Glomerular endothelial cell (primary cell): ENCODE data around the gene ETFA. TPM values are rescaled to one million over a fixed set of nuclear protein-coding genes. Genes with fewer than 3 reads are reported as not detected.

Experiments
- DNase-seq: peaks from one replicate; pipeline ENCODE4 v3.0.0-alpha.2; 2011; ENCODE audit warnings: low read depth, low spot score; ENCODE audit errors: extremely low read depth
- total RNA-seq: library from RNA; depleted of rRNA; stranded (reverse); fragments of >200 nt; gene quantifications from 2 replicates; pipeline ENCODE4 v1.2.3, GENCODE V29; 2015

ETFA gene
- total RNA-seq, 1 donor from 2014 or later = 64.1 TPM

DNA sequence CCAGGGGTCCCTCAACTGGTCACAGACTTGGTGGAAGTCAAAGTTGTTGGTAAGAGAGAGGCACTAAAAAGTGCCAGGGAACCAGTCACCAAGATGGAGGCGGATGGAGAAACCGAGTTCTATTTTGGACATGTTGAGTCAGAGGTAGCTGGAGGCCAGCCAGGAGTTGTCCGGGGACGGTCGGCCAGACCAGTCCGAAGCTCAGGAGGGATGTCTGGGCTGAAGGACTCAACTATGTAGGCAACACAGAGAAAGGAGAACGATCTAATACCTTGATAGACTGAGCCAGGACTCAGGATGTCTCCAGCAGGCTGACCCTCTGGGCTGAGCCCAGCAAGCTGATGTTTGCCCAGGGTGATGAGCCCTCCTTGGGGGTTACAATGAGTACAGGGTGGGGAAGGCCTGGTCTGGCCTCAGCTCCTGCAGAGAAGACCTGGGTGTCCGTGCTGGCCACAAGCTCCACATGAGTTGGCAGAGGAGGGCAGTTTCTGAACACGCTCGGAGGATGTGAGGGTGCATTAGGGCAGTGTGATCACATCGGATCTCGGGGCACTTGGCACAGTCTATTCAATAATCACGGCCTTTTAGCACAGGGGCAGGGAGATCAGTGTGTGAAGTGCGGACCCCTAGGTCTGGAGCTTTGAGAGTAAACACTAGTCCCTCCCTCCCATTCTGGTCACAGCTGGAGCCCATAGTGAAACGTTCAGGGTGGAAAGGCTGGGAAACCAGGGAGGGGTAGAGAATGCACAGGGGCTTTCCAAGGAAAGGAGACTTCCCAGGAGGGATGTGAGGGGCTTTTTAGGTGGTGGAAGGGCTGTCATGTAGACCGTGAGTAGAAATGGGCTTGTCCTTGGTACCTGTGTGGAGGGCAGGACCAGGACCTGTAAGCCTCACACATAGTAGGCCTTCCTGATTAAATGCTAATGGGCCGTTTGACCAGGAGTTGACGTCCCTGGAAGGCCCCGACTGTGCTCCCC is 111.9 kb downstream of the ETFA start:
- DNase-seq = no peak

DNA sequence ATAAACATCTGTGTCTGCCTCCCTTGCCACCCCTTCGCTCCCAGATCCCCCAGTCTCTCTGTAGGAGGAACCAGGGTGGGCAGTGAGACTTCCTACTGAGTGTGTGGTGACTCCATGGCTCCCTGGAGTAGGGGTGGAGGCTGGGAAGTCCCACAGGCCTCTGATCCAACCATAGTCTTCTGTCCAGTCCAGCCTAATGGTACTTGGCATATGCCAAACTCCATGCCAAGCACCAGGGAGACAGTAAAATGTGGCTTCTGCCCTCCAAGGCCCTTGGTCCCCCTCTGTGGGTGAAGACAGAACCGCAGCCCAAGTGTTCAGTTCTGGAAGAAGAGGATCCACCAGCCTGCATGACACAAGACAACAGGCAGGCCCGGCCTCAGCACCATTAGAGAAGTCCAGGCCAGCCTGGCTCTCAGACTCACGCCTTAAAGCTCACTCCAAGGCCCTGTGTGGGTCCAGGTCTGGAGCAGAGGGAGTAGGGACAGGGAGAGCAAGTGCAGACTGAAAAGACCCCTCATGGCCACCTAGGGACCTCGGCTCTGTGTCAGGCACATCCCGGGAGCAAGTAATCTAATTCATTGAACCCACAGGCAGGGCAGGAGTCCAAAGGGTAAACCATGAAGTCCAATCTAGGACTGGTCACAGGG is 112.7 kb downstream of the ETFA start:
- no peak for DNase-seq

DNA sequence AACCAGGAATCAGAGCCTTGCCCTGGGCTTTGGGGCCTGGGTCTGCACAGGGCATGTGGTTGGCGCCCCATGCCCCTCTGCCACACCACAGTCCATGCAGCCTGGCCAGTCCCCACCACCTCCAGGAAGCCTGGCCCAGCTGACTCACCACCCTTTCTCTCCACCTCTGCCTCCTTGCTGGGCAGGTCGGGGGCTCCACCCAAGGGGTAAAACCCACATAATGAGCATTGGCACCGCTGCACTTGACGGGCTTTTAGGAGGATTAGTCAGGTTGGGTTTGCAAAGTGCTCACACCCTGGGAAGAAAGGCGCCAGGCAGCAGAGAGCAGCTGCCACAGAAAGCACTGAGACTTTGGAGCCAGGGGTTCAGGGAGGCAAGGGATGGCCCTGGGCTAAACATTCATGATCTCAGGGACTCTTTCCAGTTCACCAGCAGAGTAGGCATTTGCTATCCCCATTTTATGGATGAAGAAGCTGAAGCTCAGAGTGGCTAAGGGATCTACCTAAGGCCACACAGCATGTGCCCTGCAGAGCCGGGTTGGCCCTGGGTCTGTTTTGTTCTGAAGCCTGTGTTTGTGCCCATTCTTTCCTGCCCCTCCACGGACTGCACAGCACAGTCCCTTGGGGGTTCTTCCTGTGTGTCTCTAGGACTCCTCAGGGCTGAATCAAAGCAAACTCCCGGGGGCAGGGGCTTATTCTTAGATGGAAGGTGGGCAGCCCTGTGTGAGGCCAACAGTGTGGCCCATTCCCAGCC is 113.4 kb downstream of the ETFA start:
- DNase-seq = no peak

DNA sequence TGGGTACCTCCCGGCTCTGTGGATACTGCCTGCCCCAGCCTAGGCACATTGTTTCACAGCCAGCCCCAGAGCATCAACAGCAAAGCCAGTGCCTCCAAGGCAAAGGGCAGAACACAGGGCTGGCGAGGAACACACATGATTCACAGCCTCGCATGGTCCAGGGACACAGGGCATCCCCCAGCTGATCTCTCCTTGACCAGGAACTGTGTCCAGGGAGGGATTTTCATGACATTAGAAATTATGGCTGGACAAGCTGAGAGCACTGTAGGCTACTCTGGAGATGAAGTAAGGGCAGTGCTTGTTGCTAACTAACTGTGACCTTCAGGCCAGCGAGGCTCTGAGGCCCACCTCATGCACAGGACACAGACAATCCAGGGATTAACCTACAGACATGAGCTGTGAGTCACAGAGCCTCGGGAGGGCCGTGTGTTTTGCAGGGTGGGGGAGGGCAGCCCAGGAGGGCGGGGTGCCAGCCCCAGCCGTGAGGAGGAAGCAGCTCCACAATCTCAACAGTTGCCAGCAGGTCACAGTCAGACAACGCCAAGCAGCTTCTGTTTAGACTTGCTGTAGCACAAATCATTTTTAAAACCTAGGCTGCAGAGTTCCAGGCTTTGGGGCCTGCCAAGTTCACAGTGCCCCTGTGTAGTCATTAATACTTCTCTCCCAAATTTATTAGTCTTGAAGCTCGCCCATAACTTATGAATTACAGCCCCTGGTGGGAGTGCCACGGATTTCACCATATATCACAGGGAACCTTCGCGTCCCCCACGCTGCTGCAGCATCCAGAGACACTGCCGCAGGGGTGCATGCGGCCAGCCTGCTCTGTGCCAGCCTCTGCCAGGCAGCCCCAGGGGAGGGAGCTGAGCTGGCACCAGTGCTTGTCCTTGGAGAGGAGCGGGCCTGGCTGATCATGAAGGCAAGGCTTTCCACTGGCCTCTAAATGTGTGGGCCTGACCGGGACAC is 114.7 kb downstream of the ETFA start:
- DNase-seq = no peak

DNA sequence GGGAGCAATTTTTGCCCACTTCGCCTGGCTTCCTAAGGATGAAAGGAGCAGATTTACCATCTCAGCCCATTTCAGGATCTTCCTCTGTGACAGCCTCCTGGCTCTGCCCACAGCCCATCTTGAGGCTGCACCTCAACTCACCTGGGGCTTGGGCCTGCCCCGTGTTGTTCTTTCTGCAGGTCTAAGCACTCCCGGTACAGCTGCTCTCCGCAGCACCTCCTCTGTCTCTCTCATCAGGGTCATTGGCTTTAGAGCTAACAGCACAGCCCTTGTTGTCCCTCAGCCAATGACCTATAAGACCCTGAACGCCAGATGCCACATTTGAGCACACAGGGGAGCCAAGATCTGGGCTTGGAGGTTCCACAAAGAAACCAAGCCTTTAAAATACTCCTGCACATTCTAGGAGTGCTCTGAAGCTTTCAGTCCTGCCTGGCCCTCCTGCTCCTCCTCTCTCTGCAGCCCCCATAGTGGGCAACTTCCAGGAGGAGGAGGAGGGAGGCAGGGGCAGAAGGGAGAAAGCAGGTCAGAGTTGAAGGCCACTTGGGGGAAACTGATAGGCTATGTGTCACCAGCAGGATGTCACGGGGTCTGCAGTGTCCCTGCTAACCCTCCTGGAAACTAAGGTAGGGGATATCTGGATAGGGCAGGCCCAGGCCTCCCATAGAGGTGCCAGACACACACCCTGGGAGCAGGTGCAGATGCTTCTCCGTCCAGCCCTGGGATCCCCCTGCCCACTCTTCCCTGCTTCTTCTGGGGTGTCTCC is 115.6 kb downstream of the ETFA start:
- DNase-seq = no peak

DNA sequence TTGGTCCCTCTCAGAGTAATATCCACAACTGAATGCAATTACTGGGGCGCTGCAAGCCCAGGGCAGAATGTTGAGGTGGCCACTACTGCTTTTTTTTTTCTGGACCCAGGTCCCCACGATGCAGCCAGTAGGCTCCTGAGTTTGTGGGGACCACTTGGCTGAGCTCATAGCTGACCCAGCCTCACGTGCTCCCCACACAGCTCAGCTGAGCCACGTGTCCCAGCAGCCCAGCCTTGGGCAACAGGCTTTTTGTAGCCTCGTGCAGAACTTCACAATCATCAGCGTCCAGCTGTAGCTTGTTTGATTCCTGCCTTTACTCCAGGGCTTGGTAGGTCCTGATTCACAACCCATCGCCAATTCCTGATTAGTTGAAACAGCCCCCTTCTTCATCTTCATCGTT is 117.3 kb downstream of the ETFA start:
- DNase-seq = no peak

DNA sequence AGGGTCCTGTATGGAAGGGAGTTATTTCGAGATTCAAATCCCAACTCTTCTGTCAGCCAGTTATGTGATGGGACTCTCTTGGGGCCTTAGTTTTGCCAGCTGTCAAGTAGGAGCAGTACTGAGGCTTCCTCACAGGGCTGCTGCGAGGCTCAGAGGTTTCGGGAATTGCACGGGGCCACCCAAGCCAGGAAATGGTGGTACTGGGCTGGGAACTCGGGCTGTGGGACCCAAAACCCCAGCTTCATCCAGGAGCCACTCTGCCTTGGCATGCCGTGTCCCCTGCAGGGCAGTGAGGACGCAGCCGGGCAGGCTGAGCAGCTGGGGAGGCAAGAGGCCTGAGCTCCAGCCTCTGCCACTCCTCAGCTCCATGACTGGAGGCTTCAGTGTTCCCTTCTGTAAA is 118.6 kb downstream of the ETFA start:
- DNase-seq = no peak

DNA sequence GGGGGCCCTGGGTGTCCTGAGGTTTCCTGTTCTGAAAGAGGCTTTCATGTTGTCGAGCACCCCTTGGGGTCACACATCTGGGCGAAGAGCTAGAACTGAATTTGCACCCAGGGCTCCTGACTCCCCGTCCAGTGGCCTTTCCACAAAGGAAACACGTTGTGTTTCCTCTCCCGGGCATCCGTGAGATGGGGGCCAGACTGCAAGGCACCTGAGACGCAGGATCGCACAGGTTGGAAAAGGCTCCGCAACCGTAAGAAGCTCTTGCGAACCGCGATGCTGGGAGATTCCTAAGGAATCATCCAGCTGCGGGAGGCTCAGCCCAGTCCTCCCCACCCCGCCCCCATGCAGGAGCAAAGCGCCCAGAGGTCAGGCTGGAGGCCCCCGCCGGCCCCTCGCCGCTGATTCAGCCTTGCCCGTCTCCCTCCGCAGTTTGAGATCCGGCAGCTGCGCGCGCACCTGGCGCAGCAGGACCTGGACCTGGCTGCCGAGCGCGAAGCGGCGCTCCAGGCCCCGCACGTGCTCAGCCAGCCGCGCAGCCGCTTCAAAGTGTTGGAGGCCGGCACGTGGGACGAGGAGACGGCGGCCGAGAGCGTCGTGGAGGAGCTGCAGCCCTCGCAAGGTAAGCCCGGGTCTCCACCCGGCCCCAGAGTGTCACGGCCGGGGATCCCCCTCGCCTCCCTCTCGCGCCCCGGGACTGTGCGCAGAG is 119.6 kb downstream of the ETFA start:
- DNase-seq = no peak

DNA sequence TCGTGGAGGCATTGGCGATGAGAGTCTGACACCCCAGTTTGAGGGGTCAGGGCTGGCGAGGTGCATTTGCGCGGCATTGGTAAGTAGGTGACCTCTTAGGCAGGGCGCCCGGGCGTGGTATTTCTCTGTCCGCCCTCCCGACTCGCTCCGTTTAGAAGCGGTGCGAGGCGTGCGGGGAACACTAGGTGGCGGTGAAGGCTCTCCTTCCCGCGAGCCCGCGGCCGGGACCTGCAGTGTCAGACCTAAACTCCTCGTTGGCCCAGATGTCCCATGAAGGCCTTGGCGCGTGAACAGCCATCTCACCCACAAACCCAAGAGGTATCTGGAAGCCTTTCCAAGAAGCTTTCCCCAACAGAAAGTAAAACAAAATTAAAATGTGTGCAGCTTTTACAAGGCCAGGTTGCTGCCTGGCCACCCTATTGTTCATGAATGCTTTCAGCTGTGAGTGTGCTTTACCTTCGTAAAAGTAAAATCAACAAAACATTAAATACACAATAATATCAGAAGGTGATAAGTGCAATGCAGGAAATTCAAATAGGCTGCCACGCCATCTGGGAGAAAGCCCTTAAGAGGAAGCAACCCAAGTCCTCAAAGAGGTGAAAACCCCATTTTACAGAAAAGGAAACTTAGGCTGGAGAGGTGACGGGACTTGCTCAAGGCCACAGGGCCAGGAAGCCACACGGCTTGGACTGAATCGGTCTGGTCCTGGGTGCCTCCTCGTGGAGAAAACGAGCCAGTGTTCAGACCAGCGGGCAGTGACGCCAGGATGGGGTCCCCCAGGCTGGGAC is 120.3 kb downstream of the ETFA start:
- DNase-seq = no peak

DNA sequence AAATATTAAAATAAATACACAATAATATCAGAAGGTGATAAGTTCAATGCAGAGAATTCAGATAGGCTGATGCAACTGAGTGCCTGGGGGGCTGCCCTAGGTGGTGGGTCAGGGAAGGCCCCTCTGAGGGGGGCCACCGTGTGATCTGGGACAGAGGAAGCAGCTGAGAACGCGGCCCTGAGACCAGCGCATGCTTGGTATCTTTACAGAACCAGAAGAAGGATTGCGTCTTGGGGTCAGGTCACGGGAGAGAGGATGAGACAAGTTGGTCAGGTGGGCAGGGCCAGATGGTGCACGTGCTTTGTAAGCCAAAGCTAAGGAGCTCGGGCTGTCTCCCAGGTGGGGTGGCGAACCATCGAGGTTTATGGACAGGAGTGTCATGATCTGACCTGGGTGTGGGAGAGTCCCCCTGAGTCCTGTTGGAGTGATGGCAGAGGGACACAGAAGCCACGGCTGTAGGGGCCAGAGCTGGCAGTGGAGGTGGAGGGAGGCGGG is 121.2 kb downstream of the ETFA start:
- no peak for DNase-seq

DNA sequence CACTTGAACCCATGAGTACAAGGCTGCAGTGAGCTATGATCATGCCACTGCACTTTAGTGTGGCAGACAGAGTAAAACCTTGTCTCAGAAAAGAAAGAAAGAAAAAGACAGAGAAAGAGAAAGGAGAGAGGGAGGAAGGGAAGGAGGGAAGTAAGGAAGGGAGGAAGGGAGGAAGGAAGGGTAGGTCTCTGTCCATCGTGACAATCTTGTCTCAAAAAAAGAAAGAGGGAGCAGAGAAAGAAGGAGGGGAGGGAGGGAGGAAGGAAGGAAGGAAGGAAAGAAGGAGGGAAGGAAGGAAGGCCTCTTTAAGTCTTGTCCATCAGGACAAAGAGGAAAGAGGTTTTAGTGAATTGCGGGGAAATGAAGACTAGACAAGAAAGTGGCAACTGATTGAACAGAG is 122.2 kb downstream of the ETFA start:
- no peak for DNase-seq

DNA sequence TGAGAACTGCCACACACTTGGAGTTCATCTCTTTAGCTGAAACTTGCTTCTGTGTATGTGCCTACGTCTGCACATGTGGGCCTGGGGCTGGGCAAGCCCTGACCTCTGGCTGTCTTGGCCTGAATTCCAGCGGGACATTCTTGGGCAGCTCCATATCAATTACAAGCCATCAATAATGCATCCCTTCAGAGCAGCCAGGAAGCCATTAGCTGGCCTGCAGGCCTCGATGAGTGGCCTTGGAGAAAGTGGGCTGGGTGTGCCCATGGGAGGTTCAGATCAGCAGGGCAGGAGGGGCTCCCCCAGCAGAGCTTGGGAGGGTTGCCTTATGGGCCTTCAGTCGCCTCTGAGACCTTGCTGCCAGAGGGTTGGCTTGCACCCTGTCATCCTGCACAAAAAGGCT is 124.1 kb downstream of the ETFA start:
- DNase-seq = no peak

DNA sequence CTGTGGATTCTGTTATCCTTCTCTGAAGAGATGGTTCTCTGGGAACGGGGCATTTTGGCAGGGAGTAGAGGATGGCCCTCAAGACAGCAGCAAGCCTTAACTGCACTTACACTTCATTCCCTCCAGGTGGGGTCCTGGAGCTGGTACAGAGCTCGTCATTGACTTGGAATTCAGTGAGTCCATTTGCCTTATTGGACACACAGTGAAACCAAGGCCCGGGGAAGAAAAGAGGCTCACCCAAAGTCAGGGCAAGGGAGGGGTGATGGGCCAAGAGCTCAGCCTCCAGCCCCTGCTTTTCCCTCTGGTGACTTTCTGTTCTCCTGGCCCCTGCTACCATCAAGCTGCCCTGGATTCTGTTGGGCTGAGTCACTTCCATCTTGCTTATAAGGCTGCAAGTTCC is 125.6 kb downstream of the ETFA start:
- no peak for DNase-seq

DNA sequence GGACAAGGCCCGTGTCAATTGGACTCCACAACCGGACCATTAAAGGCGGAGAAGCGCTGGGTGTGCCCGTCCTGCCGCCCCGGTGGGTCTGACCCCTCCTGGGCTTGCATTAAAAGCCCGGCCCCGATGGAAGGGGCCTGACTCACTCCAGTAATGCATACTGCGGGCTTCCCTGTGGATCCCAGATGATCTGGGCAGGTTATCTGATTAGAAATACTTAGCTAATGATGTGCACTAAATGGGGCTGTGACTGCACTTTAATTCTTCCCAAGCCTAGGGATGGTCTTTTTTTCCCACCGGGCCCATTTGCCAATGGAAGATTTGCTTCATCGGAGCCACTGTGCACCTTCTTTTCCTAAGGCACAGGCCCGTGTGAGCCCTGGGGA is 126.6 kb downstream of the ETFA start:
- DNase-seq = no peak

DNA sequence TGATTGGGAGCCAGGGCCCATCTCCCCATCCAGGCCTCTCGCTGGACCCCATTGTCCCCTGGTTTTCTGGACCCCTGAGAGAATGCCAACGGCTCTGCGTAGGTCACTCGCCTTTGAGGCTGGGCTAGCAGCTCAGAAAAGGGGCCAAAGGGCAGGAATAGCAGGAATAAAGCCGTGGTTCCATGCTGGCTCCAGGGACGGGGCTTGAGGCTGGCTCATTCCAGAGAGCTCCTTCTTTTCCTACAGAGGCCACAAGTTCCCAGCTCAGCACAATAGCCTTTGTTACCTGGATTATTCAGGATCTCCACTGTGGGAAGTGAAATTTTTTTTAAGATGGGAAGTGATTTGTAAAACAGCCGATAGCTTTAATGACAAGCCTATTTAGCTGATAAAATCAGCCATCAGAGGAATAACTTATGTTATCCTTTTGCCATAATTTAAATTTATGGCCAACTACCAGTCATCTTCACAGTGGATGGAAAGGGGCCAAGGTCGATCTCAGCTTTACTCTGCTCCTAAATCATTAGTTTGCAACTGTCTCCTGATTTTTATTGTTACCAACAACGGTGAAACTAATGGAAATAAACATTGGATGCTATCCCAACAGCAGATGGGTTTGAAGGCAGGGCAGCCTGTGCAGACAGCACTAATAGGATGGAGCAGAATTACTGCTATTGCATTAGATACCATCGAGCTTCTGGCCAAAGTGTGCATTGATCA is 127.2 kb downstream of the ETFA start:
- no peak for DNase-seq

DNA sequence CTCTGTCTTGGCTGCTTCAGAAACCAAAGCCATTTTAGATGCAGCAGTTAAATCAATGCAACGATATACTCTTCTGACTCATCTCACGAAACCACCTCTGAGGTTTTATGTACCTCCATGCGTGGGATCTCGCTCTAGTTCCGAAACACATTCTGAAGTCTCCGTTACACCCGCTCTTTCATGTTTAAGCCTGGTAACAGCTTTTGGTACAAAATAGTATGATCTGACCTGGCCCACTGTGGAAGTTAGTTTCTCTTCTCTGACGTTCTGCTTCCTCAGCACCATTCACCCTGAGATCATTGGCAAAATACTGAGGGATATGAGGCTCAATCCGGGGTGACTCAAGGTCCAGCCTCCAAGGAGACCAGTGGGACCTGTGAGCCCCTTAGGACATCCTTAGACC is 129.6 kb downstream of the ETFA start:
- DNase-seq = no peak

DNA sequence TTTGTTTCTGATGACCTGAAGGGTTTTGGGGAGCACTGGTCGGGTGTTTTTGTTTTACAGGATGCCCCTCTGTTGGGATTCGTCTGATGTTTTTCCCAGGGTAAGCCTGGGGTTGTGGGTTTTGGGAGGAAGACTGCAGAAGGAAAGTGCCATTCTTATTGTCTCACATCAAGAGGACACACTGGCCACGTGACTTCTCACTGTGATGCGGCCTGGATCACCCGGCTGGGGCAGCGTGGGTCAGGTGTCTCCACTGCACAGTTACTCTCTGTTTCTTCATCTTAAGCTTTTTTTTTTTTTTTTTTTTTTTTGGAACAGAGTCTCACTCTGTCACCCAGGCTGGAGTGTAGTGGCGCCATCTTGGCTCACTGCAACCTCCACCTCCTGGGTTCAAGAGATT is 130.9 kb downstream of the ETFA start:
- no peak for DNase-seq
